ENCODE results near the gene ATOH8.

ATOH8 gene

GRCh38 chr2:85800586-85800985 is 46.8 kb downstream of the ATOH8 start:
- Histone ChIP-seq H3K4me3 (replicated peaks; ENCODE audit: insufficient read depth, low read length) (no peak overlapping the region), H3K27me3 (ENCODE audit: insufficient read depth, poor library complexity, severe bottlenecking) (no peaks in the 10 kb centered on the region), H3K27ac (replicated peaks) (peak overlapping the region; percentile 40)
- no peak for TF ChIP-seq SPI1 (IDR thresholded peaks at IDR 0.05; ENCODE audit: borderline replicate concordance, low read depth)
- TF ChIP-seq, protein P1, sequence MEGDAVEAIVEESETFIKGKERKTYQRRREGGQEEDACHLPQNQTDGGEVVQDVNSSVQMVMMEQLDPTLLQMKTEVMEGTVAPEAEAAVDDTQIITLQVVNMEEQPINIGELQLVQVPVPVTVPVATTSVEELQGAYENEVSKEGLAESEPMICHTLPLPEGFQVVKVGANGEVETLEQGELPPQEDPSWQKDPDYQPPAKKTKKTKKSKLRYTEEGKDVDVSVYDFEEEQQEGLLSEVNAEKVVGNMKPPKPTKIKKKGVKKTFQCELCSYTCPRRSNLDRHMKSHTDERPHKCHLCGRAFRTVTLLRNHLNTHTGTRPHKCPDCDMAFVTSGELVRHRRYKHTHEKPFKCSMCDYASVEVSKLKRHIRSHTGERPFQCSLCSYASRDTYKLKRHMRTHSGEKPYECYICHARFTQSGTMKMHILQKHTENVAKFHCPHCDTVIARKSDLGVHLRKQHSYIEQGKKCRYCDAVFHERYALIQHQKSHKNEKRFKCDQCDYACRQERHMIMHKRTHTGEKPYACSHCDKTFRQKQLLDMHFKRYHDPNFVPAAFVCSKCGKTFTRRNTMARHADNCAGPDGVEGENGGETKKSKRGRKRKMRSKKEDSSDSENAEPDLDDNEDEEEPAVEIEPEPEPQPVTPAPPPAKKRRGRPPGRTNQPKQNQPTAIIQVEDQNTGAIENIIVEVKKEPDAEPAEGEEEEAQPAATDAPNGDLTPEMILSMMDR (IDR thresholded peaks at IDR 0.05; ENCODE audit: insufficient read depth, low read length), result no peak
- TF ChIP-seq GABPA (IDR thresholded peaks at IDR 0.05; ENCODE audit: low read depth), result no peak
- TF ChIP-seq, protein P2, sequence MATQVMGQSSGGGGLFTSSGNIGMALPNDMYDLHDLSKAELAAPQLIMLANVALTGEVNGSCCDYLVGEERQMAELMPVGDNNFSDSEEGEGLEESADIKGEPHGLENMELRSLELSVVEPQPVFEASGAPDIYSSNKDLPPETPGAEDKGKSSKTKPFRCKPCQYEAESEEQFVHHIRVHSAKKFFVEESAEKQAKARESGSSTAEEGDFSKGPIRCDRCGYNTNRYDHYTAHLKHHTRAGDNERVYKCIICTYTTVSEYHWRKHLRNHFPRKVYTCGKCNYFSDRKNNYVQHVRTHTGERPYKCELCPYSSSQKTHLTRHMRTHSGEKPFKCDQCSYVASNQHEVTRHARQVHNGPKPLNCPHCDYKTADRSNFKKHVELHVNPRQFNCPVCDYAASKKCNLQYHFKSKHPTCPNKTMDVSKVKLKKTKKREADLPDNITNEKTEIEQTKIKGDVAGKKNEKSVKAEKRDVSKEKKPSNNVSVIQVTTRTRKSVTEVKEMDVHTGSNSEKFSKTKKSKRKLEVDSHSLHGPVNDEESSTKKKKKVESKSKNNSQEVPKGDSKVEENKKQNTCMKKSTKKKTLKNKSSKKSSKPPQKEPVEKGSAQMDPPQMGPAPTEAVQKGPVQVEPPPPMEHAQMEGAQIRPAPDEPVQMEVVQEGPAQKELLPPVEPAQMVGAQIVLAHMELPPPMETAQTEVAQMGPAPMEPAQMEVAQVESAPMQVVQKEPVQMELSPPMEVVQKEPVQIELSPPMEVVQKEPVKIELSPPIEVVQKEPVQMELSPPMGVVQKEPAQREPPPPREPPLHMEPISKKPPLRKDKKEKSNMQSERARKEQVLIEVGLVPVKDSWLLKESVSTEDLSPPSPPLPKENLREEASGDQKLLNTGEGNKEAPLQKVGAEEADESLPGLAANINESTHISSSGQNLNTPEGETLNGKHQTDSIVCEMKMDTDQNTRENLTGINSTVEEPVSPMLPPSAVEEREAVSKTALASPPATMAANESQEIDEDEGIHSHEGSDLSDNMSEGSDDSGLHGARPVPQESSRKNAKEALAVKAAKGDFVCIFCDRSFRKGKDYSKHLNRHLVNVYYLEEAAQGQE (IDR thresholded peaks at IDR 0.05; ENCODE audit: insufficient replicate concordance, low read depth), result no peak
- no peak; the same call in 1 of the 2 replicates for TF ChIP-seq POLR2AphosphoS5 (IDR thresholded peaks at IDR 0.05; ENCODE audit: low read depth)
- peak in 1 of 2 experiments; percentile 72 for DNase-seq (ENCODE audit: low read depth in 1 of 2, low spot score in 1 of 2)

- Histone ChIP-seq H3K4me3 (replicated peaks; ENCODE audit: insufficient read depth, low read length) (no peak overlapping the region), H3K27me3 (ENCODE audit: insufficient read depth, poor library complexity, severe bottlenecking) (no peaks in the 10 kb centered on the region), H3K27ac (replicated peaks) (no peak overlapping the region)
- TF ChIP-seq, protein P1 (IDR thresholded peaks at IDR 0.05; ENCODE audit: insufficient read depth, low read length), result no peak
- TF ChIP-seq POLR2AphosphoS5 (IDR thresholded peaks at IDR 0.05; ENCODE audit: low read depth) (no peak), GABPA (IDR thresholded peaks at IDR 0.05; ENCODE audit: low read depth) (no peak), SPI1 (IDR thresholded peaks at IDR 0.05; ENCODE audit: borderline replicate concordance, low read depth) (no peak)
- TF ChIP-seq, protein P2 (IDR thresholded peaks at IDR 0.05; ENCODE audit: insufficient replicate concordance, low read depth), result no peak
- no peak for DNase-seq (ENCODE audit: low read depth in 1 of 2, low spot score in 1 of 2)
These were observed 48.1 kb downstream of the ATOH8 start for GRCh38 chr2:85801871-85802270.

DNA sequence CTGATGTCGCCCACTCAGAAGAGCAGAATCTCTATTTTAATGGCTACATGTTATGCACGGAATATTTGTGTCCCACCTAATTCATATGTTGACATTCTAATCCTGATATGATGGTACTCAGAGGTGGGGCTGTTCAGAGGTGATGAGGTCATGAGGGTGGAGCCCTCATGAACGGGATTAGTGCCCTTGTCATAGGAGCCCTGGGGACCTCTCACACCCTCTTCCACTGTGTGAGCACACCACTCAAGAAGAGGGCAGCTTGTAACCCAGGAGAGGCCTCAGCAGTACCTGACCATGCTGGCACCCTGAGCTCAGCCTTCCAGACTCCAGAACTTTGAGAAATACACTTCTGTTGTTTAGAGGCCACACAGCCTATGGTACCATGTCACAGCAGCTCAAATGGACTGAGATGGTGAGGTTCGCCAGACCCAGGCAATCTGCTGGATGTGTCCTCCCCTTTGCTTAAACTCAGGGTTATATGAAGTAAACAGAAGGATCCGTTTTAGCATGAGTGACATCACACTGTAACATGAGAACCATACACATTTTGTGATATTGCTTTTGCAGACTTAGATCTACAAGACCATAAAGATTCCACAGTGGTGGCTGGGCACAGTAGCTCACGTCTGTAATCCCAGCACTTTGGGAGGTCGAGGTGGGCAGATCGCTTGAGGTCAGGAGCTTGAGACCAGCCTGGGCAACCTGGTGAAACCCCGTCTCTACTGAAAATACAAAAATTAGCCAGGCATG is 48.7 kb downstream of the ATOH8 start:
- no peak overlapping the region for H3K27ac ChIP-seq (replicated peaks)
- no peak for DNase-seq (ENCODE audit: low read depth in 1 of 2, low spot score in 1 of 2)
- TF ChIP-seq, protein P1 (IDR thresholded peaks at IDR 0.05; ENCODE audit: insufficient read depth, low read length), result no peak
- TF ChIP-seq POLR2AphosphoS5 (IDR thresholded peaks at IDR 0.05; ENCODE audit: low read depth) (no peak), GABPA (IDR thresholded peaks at IDR 0.05; ENCODE audit: low read depth) (no peak), SPI1 (IDR thresholded peaks at IDR 0.05; ENCODE audit: borderline replicate concordance, low read depth) (no peak)
- TF ChIP-seq, protein P2 (IDR thresholded peaks at IDR 0.05; ENCODE audit: insufficient replicate concordance, low read depth), result no peak
- H3K4me3 ChIP-seq (replicated peaks; ENCODE audit: insufficient read depth, low read length), result no peak overlapping the region
- no peaks in the 10 kb centered on the region for H3K27me3 ChIP-seq (ENCODE audit: insufficient read depth, poor library complexity, severe bottlenecking)
